ENCODE results near the gene NHLRC2.

The NHLRC2 gene

GRCh38 chr10:113953505-113954272 lies 99.2 kb downstream of the NHLRC2 start:
- no peaks in the 10 kb centered on the region for H3K4me1 ChIP-seq
- H2AFZ ChIP-seq: no peak overlapping the region
- H3K79me2 ChIP-seq: no peaks in the 10 kb centered on the region
- H3K4me2 ChIP-seq (ENCODE audit: low read length): no peak overlapping the region
- no peak overlapping the region for H3K9ac ChIP-seq
- H3K36me3 ChIP-seq (ENCODE audit: control insufficient read depth, insufficient read depth, low read length): no peaks in the 10 kb centered on the region
- no peak overlapping the region for H3K27ac ChIP-seq
- TF ChIP-seq CTCF (IDR thresholded peaks at IDR 0.05): no peak
- H3K4me3 ChIP-seq (ENCODE audit: low read depth, low read length): no peak overlapping the region
- no peaks in the 10 kb centered on the region for H3K27me3 ChIP-seq (ENCODE audit: control insufficient read depth, insufficient read depth, low read length)
- H3K9me3 ChIP-seq (ENCODE audit: control insufficient read depth, low read length): no peaks in the 10 kb centered on the region

DNA sequence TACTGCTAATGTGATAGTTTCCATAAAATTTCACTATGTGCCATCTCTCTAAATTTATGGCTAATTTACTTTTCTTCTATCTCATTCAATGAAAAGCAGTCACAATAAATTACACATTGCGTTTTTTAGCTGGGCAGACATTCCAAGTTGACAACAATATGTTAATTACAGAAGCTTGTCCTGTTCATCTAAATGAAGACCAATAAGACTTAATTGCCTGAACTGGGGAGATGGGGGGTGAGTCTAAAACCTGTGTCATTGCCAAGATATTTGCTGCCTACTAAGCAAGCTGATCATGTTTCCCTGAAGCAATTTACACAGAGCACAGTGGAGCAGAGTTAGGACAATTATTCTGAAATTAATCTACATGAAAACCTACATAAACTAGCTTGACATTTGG lies 99.9 kb downstream of the NHLRC2 start:
- H3K4me2 ChIP-seq (ENCODE audit: low read length): no peak overlapping the region
- no peak for TF ChIP-seq CTCF (IDR thresholded peaks at IDR 0.05)
- H2AFZ ChIP-seq: no peak overlapping the region
- no peaks in the 10 kb centered on the region for H3K79me2 ChIP-seq
- no peaks in the 10 kb centered on the region for H3K27me3 ChIP-seq (ENCODE audit: control insufficient read depth, insufficient read depth, low read length)
- no peak overlapping the region for H3K4me3 ChIP-seq (ENCODE audit: low read depth, low read length)
- H3K9ac ChIP-seq: no peak overlapping the region
- H3K9me3 ChIP-seq (ENCODE audit: control insufficient read depth, low read length): no peaks in the 10 kb centered on the region
- H3K36me3 ChIP-seq (ENCODE audit: control insufficient read depth, insufficient read depth, low read length): no peaks in the 10 kb centered on the region
- H3K4me1 ChIP-seq: no peaks in the 10 kb centered on the region
- H3K27ac ChIP-seq: no peak overlapping the region

DNA sequence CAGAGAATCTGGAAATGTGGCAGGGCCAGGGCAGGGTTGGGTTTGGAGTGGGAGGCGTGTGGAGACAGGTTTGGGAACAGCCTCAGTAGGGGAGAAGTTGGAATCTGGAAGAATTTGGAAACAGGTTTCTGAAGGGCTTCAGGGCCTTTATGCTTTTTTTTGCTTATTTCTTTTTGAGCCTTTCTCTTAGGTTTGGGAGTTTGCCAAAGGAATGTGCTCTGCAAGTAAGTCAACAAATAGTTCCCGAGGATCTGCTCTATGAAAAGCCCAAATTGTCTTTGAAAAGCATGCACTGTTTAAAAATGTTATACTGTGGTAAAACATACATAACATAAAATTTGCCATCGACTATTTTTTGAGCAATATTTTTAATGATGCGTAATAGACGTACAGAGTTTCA lies 102.6 kb downstream of the NHLRC2 start:
- TF ChIP-seq CTCF (IDR thresholded peaks at IDR 0.05): no peak
- no peaks in the 10 kb centered on the region for H3K4me1 ChIP-seq
- H3K79me2 ChIP-seq: no peaks in the 10 kb centered on the region
- no peak overlapping the region for H3K27ac ChIP-seq
- no peak overlapping the region for H3K4me2 ChIP-seq (ENCODE audit: low read length)
- no peak overlapping the region for H3K9ac ChIP-seq
- no peak overlapping the region for H3K4me3 ChIP-seq (ENCODE audit: low read depth, low read length)
- no peaks in the 10 kb centered on the region for H3K27me3 ChIP-seq (ENCODE audit: control insufficient read depth, insufficient read depth, low read length)
- H3K36me3 ChIP-seq (ENCODE audit: control insufficient read depth, insufficient read depth, low read length): no peaks in the 10 kb centered on the region
- H2AFZ ChIP-seq: no peak overlapping the region
- no peaks in the 10 kb centered on the region for H3K9me3 ChIP-seq (ENCODE audit: control insufficient read depth, low read length)

- Histone ChIP-seq H3K9ac (no peak overlapping the region), H3K4me2 (ENCODE audit: low read length) (no peak overlapping the region), H3K79me2 (no peaks in the 10 kb centered on the region), H3K27me3 (ENCODE audit: control insufficient read depth, insufficient read depth, low read length) (no peaks in the 10 kb centered on the region), H3K9me3 (ENCODE audit: control insufficient read depth, low read length) (no peaks in the 10 kb centered on the region), H3K27ac (no peak overlapping the region), H3K36me3 (ENCODE audit: control insufficient read depth, insufficient read depth, low read length) (no peaks in the 10 kb centered on the region), H3K4me3 (ENCODE audit: low read depth, low read length) (no peak overlapping the region), H2AFZ (no peak overlapping the region), H3K4me1 (no peaks in the 10 kb centered on the region)
- no peak for TF ChIP-seq CTCF (IDR thresholded peaks at IDR 0.05)
Measured at GRCh38 chr10:113958631-113959382, 104.3 kb downstream of the NHLRC2 start.
